BJ (cell line): ENCODE data around the gene DAZL. TPM values are rescaled to one million over a fixed set of nuclear protein-coding genes. Genes with fewer than 3 reads are reported as not detected.

Experiments used
- CTCF ChIA-PET: fragments of 350-600 bp; formaldehyde crosslinking; extraction: SDS; loops from one replicate; lab custom pipeline; 2021; ENCODE audit warnings: antibody characterized with exemption, inconsistent platforms; lab: Yijun Ruan, JAX
- POLR2A ChIA-PET: fragments of 300-600 bp; sonication (Branson Sonifier 250); formaldehyde crosslinking; extraction: SDS; loops from one replicate; lab custom pipeline; 2021; ENCODE audit warnings: antibody characterized with exemption; lab: Charles Lee
- DNase-seq: peaks from one replicate; pipeline ENCODE4 v3.0.0-alpha.2; 2011; ENCODE audit warnings: low read depth
- H3K27me3 ChIP-seq: 2 replicates; pipeline ENCODE4 v1.6.0; 2011; ENCODE audit warnings: low read length; ENCODE audit not compliant: control insufficient read depth, insufficient read depth
- H3K36me3 ChIP-seq: 2 replicates; pipeline ENCODE4 v1.5.1; 2011; ENCODE audit warnings: low read length; ENCODE audit not compliant: control insufficient read depth, insufficient read depth
- H3K4me3 ChIP-seq: 2 replicates; pipeline ENCODE4 v1.5.1; 2011; ENCODE audit warnings: low read depth, mild to moderate bottlenecking, control low read depth, low read length
- polyA plus RNA-seq: library from polyadenylated mRNA; depleted of rRNA; stranded (reverse); fragments of >200 nt; gene quantifications from 2 replicates; pipeline ENCODE4 v1.2.3, GENCODE V29; 2011
- TF ChIP-seq, protein P1 (sequence below): IDR thresholded peaks from 2 replicates; pipeline ENCODE4 v1.5.1; 2011; ENCODE audit warnings: low read depth, mild to moderate bottlenecking, control low read depth, inconsistent platforms, low read length, moderate library complexity; ENCODE audit not compliant: insufficient read depth

The DAZL gene
- polyA plus RNA-seq, 1 experiment: not detected

DNA sequence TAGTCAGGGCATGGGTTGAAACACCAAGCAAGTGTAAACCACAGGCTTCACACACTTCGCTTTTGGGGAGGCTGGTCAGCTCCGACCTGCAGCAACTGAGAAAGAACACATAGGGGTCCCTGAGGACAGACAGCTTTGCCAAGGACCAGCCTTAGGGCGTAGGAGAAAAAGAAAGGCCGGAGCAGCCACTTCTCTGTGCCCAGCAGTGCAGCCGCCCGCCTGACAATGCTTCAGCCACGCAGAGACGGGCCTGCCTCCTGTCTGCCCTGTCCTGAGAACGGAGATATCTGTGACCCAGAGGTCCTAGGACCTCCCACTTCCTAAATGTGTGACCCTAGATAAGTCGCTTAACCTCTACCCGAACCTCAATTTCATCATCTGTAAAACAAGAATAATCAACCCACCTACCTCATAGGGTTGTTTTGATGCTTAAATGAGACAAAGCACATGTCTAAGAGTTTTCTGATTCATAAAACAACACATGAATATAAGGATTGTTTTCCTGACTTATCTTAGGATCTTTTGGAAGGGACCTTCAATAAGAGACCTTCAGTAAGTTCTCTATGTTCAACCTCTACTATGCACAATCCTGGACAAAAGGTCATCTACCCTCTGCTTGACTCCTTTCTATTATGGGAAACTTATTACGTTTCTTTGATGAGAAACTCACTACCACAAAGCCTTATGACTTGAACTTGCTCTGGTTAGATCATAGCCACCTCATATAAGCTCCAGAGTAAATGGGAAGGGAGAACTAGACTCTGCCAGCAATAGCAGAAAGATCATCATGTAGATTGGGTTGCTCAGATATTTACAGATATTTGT is 58.8 kb downstream of the DAZL start:
- H3K27me3 ChIP-seq: peaks cover 12% of the 10 kb centered on the region
- DNase-seq: no peak
- TF ChIP-seq, protein P1, sequence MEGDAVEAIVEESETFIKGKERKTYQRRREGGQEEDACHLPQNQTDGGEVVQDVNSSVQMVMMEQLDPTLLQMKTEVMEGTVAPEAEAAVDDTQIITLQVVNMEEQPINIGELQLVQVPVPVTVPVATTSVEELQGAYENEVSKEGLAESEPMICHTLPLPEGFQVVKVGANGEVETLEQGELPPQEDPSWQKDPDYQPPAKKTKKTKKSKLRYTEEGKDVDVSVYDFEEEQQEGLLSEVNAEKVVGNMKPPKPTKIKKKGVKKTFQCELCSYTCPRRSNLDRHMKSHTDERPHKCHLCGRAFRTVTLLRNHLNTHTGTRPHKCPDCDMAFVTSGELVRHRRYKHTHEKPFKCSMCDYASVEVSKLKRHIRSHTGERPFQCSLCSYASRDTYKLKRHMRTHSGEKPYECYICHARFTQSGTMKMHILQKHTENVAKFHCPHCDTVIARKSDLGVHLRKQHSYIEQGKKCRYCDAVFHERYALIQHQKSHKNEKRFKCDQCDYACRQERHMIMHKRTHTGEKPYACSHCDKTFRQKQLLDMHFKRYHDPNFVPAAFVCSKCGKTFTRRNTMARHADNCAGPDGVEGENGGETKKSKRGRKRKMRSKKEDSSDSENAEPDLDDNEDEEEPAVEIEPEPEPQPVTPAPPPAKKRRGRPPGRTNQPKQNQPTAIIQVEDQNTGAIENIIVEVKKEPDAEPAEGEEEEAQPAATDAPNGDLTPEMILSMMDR: no peak
- CTCF ChIA-PET: interaction anchor here (0.9 to 1.9 kb wide), 3 partner anchors 10 to 278 kb away, joined by 3 to 7 read pairs (median 4); no protein-coding TSS in a partner anchor
- POLR2A ChIA-PET: no interaction called here
- no peak overlapping the region for H3K4me3 ChIP-seq
- no peaks in the 10 kb centered on the region for H3K36me3 ChIP-seq

DNA sequence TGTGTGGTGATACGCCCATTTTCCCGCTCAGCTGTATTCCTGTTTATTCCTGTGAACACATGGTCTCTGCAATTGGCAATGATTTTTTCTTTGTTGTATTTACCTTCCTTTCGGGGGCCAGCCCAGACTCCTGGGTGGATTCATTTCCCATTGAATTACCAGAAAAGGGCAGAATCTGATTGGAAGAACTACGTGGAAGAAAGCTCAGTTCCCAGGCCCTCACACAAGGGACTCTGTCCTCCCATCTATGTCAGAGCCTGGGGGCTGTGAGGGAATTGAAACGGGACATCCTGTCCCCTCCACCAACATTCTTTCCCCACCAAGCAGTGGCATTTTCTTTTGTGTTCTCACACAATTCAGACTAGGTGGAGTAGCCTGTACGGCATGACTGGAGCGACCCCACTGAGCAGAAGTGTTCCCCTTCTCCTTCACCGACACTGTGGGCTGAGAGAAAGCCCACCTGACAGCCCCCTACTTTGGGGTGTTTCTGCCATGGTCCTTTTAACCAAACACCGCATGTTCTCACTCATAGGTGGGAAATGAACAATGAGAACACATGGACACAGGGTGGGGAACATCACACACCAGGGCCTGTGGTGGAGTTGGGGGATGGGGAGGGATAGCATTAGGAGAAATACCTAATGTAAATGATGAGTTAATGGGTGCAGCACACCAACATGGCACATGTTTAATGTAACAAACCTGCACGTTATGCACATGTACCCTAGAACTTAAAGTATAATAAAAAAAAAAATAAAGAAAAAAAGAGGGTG is 59.6 kb downstream of the DAZL start:
- TF ChIP-seq, protein P1: no peak
- Histone ChIP-seq H3K36me3 (no peaks in the 10 kb centered on the region), H3K4me3 (no peak overlapping the region), H3K27me3 (peaks cover 14% of the 10 kb centered on the region)
- no peak for DNase-seq
- ChIA-PET CTCF (interaction anchor here (0.7 to 1.3 kb wide), 3 partner anchors 13 to 260 kb away, joined by 3 read pairs; no protein-coding TSS in a partner anchor), POLR2A (interaction anchor here (0.6 kb wide), 1 partner anchor 255 kb away, joined by 4 read pairs; no protein-coding TSS in a partner anchor)

DNA sequence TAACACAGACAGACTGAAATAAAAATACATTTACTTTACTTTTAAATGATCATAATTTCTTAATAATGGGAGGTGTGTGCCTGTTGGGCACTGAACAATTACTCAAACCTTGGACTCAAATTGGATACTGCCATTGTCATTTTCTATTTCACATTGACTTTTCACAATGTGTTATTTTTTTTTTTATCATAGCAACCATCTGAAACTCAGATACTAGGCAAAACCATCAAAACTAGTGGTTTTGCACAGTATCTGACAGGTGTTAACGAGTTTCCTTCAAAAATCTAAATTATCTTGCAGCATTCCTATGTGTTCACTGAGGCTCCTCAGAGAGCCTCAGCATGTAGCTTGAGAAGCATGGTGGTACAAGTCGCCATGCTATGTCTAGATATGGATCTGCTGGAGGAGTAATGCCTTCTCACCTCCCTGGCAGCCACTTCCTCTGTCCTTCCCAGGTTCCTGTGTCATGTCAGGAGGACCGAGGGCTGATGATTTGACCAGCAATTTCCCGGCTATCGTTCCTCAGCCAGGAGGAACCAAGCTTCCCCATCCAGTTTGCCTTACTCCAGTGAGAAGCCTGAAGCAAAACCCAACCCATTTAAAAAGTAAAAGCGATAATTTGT is 61.9 kb downstream of the DAZL start:
- Histone ChIP-seq H3K4me3 (no peak overlapping the region), H3K27me3 (peaks cover 25% of the 10 kb centered on the region), H3K36me3 (no peaks in the 10 kb centered on the region)
- no peak for DNase-seq
- CTCF ChIA-PET: interaction anchor here (1.8 kb wide), 1 partner anchor 14 kb away, joined by 4 read pairs; no protein-coding TSS in a partner anchor
- POLR2A ChIA-PET: no interaction called here
- TF ChIP-seq, protein P1: no peak

DNA sequence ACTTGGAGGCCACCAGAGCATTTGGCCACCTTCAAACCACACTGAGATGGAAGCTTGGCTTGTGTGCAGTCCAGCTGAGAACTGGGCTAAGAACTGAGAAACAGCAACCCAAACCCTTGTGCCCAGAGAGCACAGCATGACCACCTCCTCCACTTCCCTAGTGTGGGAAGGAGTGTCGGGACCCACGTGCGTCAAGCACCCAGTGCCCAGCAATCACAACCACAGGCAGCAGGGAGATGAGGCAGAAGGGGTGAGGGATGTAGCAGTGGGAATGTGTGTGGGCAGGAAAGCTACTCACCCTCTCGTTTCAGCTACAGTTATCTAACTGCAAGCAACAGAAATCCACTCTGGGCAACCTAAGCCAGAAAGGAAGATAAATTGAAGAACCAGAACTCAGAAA is 66.7 kb downstream of the DAZL start:
- POLR2A ChIA-PET: no interaction called here
- Histone ChIP-seq H3K27me3 (peaks cover 25% of the 10 kb centered on the region), H3K4me3 (no peak overlapping the region), H3K36me3 (no peaks in the 10 kb centered on the region)
- CTCF ChIA-PET: no interaction called here
- TF ChIP-seq, protein P1: no peak
- no peak for DNase-seq
